D721Med (cell line): Measurements from ENCODE around the gene LYST.

ENCODE experiments used
- DNase-seq: peaks from one replicate; pipeline ENCODE4 v3.0.0; 2011; ENCODE audit warnings: low spot score; ENCODE audit not compliant: insufficient read length
- FAIRE-seq: peaks from 2 replicates; lab custom pipeline; 2011; peaks lifted over from hg19 to GRCh38; lab: Jason Lieb, UNC
- TF ChIP-seq, protein P1 (sequence below): IDR thresholded peaks from 2 replicates; pipeline ENCODE4 v1.5.1; 2012; ENCODE audit warnings: mild to moderate bottlenecking, control low read depth; ENCODE audit not compliant: insufficient read depth; ENCODE audit errors: missing control alignments

LYST gene

GRCh38 chr1:235745503-235746136, 121.1 kb downstream of the LYST start:
- peak; percentile 63 for FAIRE-seq
- TF ChIP-seq, protein P1, sequence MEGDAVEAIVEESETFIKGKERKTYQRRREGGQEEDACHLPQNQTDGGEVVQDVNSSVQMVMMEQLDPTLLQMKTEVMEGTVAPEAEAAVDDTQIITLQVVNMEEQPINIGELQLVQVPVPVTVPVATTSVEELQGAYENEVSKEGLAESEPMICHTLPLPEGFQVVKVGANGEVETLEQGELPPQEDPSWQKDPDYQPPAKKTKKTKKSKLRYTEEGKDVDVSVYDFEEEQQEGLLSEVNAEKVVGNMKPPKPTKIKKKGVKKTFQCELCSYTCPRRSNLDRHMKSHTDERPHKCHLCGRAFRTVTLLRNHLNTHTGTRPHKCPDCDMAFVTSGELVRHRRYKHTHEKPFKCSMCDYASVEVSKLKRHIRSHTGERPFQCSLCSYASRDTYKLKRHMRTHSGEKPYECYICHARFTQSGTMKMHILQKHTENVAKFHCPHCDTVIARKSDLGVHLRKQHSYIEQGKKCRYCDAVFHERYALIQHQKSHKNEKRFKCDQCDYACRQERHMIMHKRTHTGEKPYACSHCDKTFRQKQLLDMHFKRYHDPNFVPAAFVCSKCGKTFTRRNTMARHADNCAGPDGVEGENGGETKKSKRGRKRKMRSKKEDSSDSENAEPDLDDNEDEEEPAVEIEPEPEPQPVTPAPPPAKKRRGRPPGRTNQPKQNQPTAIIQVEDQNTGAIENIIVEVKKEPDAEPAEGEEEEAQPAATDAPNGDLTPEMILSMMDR: no peak
- no peak for DNase-seq

GRCh38 chr1:235742914-235743599, 123.6 kb downstream of the LYST start:
- no peak for DNase-seq
- TF ChIP-seq, protein P1: no peak
- no peak for FAIRE-seq

DNA sequence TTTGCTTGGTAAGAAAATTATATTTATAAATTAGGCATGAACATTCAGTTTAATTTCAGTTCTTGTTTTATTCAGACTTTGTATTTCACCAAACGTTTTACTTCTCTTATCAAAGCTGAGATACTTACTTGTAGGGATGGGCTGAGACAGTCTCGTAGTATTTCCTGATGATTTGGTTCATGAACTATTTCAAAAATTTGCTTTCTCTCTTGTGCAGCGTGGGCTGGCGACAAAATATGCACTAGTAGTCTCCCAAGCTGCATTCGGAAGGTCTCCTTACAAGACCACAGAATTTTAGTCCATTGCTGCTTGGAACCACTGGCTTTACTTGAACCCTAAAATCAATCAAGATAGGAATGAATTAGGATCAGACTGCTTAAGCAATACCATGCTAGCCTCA, 125.4 kb downstream of the LYST start:
- FAIRE-seq: no peak
- TF ChIP-seq, protein P1: no peak
- DNase-seq: no peak

DNA sequence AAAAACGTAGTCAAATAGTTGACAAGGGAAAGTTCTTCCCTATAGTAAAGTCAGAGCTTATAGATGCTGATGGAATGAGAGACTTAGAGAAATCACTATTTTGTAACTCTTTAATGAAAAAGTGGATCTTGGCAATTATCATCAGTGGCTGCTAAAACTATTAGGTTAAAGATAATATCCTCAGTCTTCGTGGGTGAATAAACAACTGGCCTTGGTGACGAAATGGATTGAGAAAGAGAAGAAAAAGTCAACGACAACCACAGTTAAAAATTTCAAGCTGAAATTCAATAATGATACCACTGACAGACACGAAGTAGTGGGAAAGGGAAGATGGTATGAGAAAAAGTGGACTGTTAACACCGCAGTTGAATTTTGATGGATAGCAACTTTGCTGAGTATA, 127.1 kb downstream of the LYST start:
- FAIRE-seq (peak; percentile 46), DNase-seq (no peak)
- TF ChIP-seq, protein P1: no peak

GRCh38 chr1:235739124-235739523, 127.6 kb downstream of the LYST start:
- FAIRE-seq (peak; percentile 61), DNase-seq (no peak)
- TF ChIP-seq, protein P1: no peak

DNA sequence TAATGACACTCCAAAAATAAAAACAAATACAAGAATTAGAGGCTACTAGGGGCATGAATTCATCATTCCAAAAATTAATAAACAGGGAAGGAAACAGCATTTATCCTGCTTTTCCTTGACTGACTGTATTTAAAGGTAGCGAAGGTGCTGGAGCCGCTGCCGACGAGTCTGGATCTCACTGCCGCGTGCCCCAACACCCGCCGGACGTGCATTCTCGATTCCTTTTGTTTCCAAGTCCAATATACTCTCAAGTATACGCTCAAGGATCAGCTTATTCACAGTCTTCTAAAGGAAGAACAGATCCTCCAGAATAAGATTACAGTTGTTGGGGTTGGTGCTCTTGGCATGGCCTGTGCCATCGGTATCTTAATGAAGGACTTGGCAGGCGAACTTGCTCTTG, 129.0 kb downstream of the LYST start:
- TF ChIP-seq, protein P1: no peak
- DNase-seq: no peak
- no peak for FAIRE-seq

DNA sequence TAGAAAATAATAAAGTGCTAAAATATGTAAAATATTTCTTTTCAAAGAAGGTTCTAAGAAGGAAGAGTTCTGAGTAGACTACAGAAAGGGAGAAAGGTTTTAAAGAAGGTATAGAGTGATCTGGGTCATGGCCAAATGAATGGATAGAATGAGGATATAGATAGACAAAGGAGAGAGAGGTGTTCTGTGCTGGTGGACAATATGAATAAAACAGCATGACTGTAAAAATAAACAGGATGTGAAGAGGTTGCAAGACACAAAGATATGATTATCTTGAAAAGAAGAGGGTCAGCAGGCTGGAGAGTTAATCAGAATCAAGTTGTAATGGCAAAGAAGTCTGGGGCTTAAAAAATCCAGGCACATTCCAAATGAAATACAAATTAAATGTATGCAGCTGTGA, 130.4 kb downstream of the LYST start:
- TF ChIP-seq, protein P1: no peak
- FAIRE-seq (no peak), DNase-seq (no peak)
